Measurements from ENCODE around the gene GUCA2B.

DNA sequence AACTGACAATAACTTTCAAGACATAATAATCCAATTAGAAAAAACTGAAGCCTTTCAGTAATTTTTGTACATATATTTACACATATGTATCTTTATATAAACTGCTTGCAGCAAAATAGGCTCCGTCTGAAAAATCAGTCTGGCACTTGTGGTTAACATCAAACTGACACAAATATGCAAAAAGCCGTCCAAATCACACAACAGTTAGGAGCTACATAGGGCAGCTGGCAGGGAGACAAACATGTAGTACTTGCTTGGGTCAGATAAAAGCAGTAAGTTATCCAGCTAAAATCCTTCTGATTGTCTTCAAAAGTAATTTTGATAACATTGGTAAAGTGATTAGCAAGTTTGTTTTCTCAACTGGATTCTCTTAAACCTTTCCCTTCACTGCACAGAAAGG is 26.1 kb downstream of the GUCA2B start:
- TF ChIP-seq, protein P1, sequence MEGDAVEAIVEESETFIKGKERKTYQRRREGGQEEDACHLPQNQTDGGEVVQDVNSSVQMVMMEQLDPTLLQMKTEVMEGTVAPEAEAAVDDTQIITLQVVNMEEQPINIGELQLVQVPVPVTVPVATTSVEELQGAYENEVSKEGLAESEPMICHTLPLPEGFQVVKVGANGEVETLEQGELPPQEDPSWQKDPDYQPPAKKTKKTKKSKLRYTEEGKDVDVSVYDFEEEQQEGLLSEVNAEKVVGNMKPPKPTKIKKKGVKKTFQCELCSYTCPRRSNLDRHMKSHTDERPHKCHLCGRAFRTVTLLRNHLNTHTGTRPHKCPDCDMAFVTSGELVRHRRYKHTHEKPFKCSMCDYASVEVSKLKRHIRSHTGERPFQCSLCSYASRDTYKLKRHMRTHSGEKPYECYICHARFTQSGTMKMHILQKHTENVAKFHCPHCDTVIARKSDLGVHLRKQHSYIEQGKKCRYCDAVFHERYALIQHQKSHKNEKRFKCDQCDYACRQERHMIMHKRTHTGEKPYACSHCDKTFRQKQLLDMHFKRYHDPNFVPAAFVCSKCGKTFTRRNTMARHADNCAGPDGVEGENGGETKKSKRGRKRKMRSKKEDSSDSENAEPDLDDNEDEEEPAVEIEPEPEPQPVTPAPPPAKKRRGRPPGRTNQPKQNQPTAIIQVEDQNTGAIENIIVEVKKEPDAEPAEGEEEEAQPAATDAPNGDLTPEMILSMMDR (conservative IDR thresholded peaks at IDR 0.05; ENCODE audit: low read depth, low read length): no peak
- TF ChIP-seq POLR2A (IDR thresholded peaks at IDR 0.05; ENCODE audit: low read depth, low read length) (no peak), RAD21 (IDR thresholded peaks at IDR 0.05; ENCODE audit: low read length) (no peak), CEBPB (IDR thresholded peaks at IDR 0.05; ENCODE audit: low read depth, low read length) (no peak), MXI1 (IDR thresholded peaks at IDR 0.05; ENCODE audit: borderline replicate concordance, low read depth, low read length) (no peak), RFX5 (IDR thresholded peaks at IDR 0.05; ENCODE audit: low read depth, low read length) (no peak), SMC3 (IDR thresholded peaks at IDR 0.05; ENCODE audit: low read depth, low read length) (no peak), MAFK (IDR thresholded peaks at IDR 0.05; ENCODE audit: low read depth, low read length) (no peak), RCOR1 (IDR thresholded peaks at IDR 0.05; ENCODE audit: insufficient replicate concordance, low read length) (no peak)
- TF ChIP-seq, protein P2, sequence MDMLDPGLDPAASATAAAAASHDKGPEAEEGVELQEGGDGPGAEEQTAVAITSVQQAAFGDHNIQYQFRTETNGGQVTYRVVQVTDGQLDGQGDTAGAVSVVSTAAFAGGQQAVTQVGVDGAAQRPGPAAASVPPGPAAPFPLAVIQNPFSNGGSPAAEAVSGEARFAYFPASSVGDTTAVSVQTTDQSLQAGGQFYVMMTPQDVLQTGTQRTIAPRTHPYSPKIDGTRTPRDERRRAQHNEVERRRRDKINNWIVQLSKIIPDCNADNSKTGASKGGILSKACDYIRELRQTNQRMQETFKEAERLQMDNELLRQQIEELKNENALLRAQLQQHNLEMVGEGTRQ (IDR thresholded peaks at IDR 0.05; ENCODE audit: low read depth, low read length): no peak
- TF ChIP-seq, protein P3, sequence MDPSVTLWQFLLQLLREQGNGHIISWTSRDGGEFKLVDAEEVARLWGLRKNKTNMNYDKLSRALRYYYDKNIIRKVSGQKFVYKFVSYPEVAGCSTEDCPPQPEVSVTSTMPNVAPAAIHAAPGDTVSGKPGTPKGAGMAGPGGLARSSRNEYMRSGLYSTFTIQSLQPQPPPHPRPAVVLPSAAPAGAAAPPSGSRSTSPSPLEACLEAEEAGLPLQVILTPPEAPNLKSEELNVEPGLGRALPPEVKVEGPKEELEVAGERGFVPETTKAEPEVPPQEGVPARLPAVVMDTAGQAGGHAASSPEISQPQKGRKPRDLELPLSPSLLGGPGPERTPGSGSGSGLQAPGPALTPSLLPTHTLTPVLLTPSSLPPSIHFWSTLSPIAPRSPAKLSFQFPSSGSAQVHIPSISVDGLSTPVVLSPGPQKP (IDR thresholded peaks at IDR 0.05; ENCODE audit: borderline replicate concordance, low read depth, low read length): no peak

Measured in IMR-90 (cell line).